ENCODE measurements around the gene CMTM7. TPM values are rescaled to one million over a fixed set of nuclear protein-coding genes. Genes with fewer than 3 reads are reported as not detected.
"Not testable (repeated sequence)": the region's sequence is repeated elsewhere in the genome, so short reads cannot be mapped to it uniquely, and the experiment has no call there.

CMTM7 gene
- total RNA-seq, 1 donor from 2014 or later: 7.3 TPM

DNA sequence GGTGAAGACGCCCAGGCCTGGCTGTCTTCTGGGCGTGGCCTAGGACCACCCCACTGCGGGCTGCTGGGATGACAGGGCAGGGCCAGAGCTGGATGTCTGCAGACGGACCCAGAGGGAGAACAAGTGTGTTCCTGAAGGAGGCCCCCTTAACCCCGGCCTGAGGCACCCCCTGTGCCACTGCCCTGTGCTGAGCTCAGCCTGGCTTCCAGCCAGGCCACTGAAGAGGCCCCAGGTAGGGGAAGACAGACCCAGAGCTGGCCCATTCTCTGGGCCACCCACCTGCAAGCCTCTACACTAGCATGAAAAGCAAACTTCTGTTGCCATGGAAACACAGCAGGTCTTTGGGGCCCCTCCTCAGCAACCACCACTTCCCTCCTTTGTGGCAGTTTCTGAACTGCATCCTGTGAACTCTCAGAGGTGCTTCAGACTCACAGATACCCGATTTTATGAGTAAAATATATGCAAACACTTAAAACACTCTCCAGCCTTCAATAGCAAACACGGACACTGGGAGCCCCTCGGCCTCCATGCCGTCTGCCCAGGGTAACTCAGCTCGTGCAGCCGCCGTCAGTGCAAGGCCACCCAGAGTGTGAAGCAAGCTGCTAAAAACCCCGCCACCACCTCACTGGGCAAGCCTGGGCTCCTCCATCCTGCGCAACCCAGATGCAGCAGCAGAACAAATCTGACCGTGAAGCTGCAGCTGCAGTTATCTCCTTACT lies 68.5 kb downstream of the CMTM7 start:
- no peak for DNase-seq (ENCODE audit: low read depth)

DNA sequence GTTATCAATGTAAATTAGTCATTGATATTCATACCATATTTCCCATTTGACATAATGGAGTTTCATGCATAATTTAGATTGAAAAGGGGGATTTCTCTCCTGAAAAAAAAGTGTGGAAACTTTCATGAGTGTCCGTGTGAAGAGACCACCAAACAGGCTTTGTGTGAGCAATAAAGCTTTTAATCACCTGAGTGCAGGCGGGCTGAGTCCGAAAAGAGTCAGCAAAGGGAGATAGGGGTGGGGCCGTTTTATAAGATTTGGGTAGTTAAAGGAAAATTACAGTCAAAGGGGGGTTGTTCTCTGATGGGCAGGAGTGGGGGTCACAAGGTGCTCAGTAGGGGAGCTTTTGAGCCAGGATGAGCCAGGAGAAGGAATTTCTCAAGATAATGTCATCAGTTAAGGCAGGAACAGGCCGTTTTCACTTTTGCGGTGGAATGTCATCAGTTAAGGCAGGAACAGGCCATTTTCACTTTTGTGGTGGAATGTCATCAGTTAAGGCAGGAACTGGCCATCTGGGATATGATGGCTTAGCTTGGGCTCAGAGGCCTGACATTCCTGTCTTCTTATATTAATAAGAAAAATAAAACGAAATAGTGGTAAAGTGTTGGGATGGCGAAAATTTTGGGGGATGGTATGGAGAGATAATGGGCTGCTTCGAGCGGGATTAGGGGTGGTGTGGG lies 69.3 kb downstream of the CMTM7 start:
- not testable (repeated sequence) for DNase-seq (ENCODE audit: low read depth)

DNA sequence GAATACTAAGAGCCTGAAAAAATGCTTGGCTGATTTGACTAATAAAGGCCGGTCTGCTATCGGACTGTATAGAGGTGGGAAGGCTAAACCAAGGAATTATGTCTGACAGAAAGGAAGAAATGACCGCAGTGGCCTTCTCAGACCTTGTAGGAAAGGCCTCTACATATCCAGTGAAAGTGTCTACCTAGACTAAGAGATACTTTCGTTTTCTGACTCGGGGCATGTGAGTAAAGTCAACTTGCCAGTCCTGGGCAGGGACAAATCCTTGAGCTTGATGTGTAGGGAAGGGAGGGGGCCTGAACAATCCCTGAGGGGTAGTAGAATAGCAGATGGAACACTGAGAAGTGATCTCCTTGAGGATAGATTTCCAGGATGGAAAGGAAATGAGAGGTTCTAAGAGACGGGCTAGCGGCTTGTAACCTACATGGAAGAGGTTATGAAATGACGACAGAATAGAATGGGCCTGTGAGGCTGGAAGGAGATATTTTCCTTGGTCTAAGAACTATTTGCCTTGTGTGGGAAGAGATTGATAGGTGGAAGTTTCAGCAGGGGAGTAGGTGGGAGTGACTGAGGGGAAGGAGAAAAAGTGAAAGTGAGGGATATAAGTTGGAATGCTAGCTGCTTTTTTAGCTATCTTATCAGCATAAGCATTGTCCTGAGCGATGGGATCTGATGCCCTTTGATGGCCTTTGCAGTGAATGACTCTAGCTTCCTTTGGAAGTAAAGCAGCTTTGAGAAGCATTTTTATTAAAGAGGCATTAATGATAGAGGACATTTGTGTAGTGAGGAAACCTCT lies 70.7 kb downstream of the CMTM7 start:
- DNase-seq (ENCODE audit: low read depth): not testable (repeated sequence)

DNA sequence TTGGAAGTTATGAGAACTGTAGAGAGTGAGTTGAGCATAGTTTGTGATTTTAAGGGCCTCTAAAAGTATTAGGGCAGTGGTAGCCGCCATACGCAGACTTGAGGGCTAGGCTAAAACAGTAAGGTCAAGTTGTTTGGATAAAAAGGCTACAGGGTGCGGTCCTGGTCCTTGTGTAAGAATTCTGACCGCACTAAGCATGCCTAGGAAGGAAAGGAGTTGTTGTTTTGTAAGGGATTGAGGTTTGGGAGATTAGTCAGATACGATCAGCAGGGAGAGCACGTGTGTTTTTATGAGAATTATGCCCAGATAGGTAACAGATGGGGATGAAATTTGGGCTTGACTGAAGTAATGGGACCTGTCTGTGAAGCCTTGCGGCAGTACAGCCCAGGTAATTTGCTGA lies 71.8 kb downstream of the CMTM7 start:
- DNase-seq (ENCODE audit: low read depth): not testable (repeated sequence)

DNA sequence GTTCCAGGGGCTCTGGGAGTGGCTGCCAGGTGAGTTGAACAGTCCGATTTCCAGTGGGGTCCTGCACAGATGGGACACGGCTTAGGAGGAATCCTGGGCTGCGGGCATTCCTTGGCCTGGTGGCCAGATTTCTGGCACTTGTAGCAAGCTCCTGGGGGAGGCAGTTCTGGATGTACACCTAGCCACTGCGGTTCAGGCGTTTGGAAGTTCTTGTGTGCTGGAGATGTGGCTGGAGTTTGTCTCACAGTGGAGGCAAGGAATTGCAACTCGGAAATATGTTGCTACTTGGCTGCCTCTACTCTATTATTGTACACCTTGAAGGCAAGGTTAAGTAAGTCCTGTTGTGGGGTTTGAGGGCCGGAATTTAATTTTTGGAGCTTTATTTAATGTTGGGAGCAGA lies 73.1 kb downstream of the CMTM7 start:
- DNase-seq (ENCODE audit: low read depth): not testable (repeated sequence)

DNA sequence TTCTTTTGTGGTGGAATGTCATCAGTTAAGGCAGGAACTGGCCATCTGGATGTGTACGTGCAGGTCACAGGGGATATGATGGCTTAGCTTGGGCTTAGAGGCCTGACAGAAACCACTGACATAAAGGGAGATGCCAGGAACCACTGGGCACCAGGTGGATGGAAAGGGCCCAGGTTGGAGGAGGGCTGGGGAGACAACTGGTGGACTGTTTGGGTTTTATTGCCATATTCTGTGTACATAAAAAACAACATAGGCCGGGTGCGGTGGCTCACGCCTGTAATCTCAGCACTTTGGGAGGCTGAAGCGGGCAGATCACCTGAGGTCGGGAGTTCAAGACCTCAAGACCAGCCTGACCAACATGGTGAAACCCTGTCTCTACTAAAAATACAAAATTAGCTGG lies 75.2 kb downstream of the CMTM7 start:
- DNase-seq (ENCODE audit: low read depth): not testable (repeated sequence)

DNA sequence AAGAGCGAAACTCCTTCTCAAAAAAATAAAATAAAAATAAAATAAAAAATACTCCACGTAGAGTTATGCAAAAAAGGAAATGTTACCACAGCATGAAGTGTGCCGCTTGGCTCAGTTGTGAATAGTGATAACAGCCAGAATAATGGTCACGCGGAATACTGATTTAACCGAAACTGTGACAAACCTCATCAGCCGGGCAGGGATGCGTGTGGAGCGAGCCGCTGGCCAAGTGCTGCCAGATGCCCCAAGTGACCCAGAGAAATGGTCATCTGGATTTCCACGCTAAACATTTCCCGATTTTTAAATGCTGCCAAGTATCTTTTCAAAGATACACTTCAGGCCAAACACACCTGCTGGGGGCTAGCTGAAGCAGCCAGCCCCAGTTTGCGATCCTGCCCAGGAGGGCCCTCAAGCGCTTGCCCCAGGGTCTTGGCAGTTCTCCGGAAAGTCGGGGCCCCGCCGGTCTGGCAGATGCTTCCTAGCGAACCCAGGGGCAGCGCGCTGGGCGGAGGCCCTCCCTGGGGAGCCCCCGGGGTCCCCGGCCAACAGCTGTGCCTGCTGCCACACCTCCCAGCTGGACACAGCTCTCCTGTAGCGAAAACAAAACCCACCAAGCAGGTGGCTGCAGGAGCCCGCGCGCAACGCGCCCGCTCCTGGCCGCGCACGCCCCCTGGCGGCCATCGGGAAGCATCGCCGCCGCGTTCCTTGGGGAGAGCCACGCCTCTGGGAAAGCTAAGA lies 75.8 kb downstream of the CMTM7 start:
- peak; percentile 42 for DNase-seq (ENCODE audit: low read depth)

DNA sequence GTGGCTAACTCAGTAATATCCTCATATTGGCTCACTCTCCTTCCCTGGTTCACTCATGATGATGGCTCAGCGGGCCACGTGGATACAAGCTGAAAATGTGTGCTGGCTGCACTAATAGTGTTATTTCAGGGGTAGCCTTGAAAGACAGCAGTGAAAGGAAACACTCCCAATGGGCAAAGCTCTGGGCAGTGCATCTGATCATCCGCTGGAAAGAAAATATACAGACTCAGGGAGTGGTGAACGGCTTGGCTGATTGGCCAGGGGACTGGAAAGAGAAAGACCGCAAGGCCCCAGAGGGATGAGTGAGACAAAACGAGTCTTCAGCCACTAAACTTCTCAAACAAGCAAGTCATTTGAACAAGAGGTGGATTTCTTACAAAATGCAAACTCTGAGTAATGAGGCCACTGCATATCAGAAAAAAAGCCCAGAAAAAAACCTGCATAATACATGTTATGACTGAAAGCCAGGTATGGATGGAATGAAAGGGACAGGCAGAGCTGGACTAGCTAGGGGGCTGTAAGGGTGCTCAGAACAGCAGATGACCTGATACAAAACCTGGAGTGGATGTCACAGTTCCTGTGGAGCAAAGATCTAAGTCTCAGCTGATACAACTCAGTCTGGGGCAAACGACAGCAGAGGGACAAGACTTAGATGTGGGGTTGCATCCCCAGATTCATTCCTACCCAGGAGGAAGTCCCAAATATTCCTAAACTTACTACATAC lies 77.7 kb downstream of the CMTM7 start:
- no peak for DNase-seq (ENCODE audit: low read depth)

DNA sequence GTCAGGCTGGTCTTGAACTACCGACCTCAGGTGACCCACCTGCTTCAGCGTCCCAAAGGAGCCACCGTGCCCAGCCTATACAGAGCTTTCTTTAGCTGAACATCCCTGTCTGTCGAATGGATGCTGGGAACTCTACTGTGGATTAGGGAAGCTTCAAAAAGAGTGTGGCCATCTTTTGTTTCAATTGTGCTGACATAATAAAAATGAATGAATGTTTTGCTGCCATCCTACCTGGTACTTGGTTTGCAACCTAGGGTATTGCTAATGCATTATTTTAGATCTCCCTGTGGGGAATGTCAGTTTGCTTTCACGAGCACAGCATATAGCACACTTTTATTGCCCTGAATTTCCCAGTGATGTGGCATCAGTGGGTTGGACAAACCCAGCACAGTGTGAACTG lies 78.7 kb downstream of the CMTM7 start:
- DNase-seq (ENCODE audit: low read depth): no peak

DNA sequence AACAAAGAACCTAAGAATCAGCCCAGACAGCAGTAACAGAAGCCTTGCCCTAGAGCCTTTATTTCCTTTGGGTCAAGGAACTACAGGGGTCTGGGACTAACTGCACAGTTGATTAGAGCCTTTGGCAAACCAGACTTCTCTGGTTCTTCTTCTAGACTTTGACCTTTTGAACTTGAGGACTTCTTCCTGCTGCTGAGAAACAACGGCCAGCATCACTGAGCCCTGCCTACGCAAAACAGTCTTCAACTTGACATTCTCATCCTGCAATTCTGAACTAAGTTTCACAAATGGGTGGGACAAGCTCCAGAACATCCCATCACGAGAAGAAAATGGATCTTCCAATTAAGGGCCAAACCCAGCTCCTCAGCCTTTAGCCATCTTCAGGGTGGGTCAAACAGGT lies 79.6 kb downstream of the CMTM7 start:
- DNase-seq (ENCODE audit: low read depth): no peak

DNA sequence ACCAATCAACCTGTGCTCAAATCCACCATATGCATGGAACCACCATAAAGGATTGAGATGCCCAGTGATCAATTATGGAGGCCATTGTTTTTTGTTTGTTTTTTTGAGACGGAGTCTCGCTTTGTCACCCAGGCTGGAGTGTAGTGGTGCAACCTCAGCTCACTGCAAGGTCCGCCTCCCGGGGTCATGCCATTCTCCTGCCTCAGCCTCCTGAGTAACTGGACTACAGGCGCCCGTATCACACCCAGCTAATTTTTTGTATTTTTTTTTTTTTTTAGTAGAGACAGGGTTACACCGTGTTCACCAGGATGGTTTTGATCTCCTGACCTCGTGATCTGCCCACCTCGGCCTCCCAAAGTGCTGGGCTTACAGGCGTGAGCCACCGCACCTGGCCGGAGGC lies 80.5 kb downstream of the CMTM7 start:
- not testable (repeated sequence) for DNase-seq (ENCODE audit: low read depth)

DNA sequence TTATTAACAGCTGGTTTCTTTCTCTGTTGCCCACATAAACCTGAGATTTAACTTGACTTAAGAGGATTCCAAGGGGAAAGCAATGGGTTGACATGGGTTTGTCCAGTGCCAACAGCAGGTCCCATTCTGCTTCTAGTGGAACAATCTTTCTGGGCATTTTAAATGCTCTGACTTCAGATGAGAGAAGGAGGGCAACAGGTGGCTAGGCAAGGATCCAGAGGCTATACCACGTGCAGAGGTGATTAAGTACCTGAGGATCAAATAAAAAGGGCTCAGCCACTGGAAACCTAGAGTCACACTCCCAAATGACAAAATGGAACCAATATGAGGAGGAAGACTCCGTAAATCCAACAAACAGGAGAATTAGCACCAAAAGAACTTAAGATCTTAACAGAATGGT lies 82.5 kb downstream of the CMTM7 start:
- DNase-seq (ENCODE audit: low read depth): no peak

DNA sequence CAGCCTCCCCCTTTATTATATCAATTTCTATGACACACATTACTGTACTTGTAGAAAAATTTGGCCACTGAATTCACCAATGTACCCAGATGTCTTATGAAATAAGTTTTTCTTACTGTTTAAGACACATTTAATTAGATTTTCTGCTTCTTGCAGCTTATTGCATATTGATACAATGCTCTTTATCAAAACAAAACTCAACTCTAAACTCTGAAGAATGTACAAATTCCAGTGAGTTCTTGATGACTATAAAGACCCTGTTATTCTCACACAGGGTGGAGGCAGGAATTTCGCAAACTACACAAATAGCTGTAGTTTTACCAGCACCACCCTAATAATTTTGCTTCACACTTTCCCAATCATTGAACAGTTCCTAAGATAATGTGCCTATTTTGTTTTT lies 89.0 kb downstream of the CMTM7 start:
- DNase-seq (ENCODE audit: low read depth): peak; percentile 16

DNA sequence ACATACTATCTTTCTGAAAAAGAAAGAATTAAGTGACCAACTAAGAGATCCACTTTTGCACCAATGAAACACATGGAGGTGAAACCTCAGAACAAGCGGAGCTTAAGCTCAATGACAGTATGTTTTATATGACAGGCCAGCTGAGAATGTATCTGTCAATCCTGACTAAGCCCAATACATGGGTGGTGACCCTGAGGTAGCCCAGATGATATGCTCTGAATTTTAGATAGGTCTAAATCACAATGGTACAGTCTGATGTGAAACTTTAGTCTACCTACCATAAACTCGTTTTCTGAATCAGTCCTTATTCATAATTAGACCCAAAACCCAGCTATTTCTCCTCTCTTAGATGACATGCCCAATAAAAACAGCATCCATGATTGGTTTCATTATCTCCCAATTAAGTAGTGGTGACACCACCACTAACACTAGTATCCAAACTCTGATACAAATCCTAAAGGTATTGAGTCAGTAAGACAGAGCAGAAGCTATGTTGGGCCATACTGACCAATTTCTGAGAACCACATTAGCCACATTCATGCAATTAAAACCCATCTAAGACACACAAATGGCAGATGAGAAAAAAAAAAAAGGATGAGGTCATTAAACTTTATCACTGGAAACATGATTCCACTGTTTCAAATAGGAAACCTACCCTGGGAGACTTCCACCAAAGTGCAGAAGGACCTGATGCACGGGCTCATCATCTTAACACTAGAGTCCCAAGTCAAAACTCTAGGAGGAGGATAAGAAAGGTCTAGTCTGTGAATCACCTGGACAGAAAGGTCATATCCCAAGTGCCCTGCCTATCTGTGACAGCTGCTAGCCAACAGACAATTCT lies 90.4 kb downstream of the CMTM7 start:
- no peak for DNase-seq (ENCODE audit: low read depth)

DNA sequence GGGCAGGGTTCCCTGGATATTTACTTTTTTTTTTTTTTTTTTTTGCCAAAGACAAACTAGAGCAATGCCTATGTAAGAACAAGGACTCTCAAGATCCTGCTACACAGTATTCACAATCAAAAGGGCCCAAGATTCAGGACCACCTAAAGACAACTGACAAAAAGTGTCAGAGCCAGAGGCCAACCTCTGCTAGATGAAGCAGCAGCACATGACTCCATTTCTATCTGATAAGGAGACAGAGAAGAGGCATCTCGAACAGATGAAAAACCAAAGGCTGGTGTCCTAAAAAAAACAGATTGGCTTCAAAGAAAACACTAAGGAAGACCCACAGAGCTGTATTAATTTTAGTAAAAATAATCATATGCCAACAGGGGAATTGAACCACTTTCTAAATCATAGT lies 91.0 kb downstream of the CMTM7 start:
- DNase-seq (ENCODE audit: low read depth): no peak

DNA sequence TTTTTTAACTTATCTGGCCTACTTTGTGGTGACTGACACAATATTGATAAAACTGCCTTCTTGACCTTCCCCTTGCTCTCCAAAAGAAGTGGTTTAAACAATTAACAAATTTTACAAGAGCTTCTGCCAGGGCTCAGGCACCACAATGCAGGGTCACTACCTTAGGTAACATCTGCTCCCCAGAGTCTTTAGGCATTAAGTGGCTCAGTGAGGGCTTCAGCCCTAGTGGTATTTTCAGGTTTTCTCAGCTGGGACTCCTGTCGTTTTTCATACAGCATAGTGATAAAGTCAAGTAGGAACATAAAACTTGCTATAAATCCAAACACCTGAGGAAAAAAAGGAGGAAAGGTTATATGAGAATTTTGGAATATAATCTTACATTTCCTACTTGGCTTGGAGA lies 92.1 kb downstream of the CMTM7 start:
- no peak for DNase-seq (ENCODE audit: low read depth)

DNA sequence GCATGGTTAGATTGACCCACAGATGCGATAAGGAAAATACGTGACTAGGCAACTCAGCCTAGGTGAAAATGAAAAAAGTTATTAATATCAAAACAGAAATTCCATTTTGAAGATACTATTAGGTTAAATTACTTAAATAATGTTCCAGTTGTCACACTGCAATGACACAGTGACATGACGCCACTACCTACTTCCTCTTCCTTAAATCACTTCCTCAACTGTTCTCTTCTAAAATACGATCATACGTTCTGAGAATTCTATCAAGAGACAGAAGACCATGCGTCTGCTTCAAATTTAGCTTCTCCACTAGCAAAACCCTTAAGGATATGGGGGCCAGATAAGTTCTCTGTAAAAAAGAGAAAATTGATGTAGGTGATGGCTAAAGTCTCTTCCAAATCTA lies 92.8 kb downstream of the CMTM7 start:
- DNase-seq (ENCODE audit: low read depth): no peak

DNA sequence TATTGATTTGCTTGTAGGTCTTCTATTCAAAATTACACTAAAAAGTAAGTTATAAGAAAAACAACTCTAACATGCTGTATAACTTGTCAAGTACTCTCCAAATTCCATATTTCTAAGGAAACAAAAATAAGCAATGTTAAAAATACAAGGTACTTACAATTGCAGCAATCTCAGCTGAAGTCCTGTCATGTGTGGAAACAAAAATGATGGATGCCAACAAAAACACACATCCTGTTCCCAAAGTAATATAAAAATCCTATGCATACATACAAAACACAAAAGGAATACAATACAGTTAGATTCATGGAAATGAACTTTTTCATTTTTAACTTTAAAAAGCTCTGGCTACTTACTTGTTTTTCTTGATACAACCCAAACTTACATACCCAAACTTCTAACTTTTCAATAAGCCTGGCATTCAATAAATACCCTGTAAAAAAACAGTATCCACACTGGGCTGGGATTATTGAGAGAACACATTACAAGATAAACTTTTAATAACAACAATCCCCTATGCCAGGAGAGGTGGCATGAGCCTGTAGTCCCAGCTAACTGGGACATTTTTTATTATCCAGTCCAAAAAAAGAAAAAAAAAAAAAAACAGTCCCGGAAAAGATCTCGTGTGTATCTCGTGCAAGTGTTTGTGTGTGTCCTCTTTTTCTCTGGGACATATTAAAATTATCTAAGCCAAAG lies 96.3 kb downstream of the CMTM7 start:
- no peak for DNase-seq (ENCODE audit: low read depth)

DNA sequence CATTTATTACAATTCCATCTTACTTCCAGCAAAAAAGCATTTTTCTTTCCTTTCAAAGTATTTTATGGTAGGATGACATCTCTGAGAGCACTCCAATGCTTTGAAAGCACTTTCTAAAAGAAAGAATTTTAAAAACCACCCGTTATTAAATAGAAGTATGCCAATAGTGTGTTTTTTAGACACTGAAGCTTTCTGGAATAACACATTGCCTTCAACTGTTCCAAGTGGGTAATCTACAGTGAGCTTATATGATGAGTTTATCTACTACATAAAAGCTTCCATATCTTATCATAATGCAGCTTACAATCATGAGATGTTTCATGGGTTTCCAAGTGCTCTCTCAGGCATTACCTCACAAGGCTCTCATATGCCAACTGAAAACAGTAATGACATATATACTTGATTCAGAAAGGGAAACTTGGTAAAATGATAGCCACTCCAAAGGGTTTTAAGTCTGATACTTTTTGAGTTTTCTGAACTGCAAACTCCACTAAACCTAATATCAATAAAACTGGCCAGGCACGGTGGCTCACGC lies 96.9 kb downstream of the CMTM7 start:
- no peak for DNase-seq (ENCODE audit: low read depth)
